HCT116 (cell line): ENCODE measurements around the gene EGFL7. TPM values are rescaled to one million over a fixed set of nuclear protein-coding genes. Genes with fewer than 3 reads are reported as not detected.

Experiments used
- ATAC-seq: fragments of 200-7000 bp; cut with Tn5 transposase; 2 replicates; pipeline ENCODE4 v1.9.1; 2020; ENCODE audit warnings: mild to moderate bottlenecking, moderate library complexity
- BruUV-seq: library from RNA; stranded (reverse); fragments of 400-500 nt; replicated peaks from 2 replicates; lab custom pipeline; 2021; lab: Mats Ljungman, UMichigan
- CTCF ChIA-PET: fragments of 300-600 bp; sonication (Branson Sonifier 250); formaldehyde crosslinking; loops from one replicate; lab custom pipeline; 2021; ENCODE audit warnings: antibody characterized with exemption; lab: Charles Lee
- POLR2A ChIA-PET: fragments of 300-600, 350-600 bp; sonication (Branson Sonifier 250); formaldehyde crosslinking; loops from one replicate; lab custom pipeline; 2021; ENCODE audit warnings: antibody characterized with exemption; lab: Charles Lee
- RAD21 ChIA-PET, 2 experiments: fragments of 300-600 bp; sonication (Branson Sonifier 250); formaldehyde crosslinking; loops; one replicate each; lab custom pipeline; 2023; ENCODE audit warnings: low total read pairs in 2 of 2; ENCODE audit not compliant: uncharacterized antibody in 2 of 2, unreplicated experiment in 2 of 2, low non-redundant PET in 1 of 2; lab: Charles Lee
- DNase-seq: peaks from one replicate; pipeline ENCODE4 v3.0.0-alpha.2; 2010; ENCODE audit warnings: low read depth, low spot score
- H2AFZ ChIP-seq: fragments of 200-600 bp; shearing (Covaris generic), sonication (generic); 2 replicates; pipeline ENCODE4 v1.6.1; 2017; ENCODE audit warnings: low read depth, mixed run types, mixed read lengths, antibody characterized with exemption, low read length; ENCODE audit not compliant: poor library complexity, severe bottlenecking
- H3K27ac ChIP-seq: 2 replicates; pipeline ENCODE4 v1.5.1; 2012; ENCODE audit warnings: low read depth, low read length
- H3K27me3 ChIP-seq: fragments of 200-600 bp; sonication (generic); 2 replicates; pipeline ENCODE4 v1.6.1; 2016; ENCODE audit warnings: mixed run types, low read length, mixed read lengths; ENCODE audit not compliant: insufficient read depth
- H3K36me3 ChIP-seq, 2 experiments: fragments of 200-500 bp in 1 of 2; fragments of 200-600 bp in 1 of 2; sonication (Bioruptor generic) in 1 of 2; sonication (generic) in 1 of 2; 2 replicates each; pipeline versions ENCODE4 v1.5.1 to v1.6.1; 2014 to 2016; ENCODE audit warnings: low read length in 2 of 2, inconsistent platforms in 1 of 2, mixed read lengths in 1 of 2, mixed run types in 1 of 2; ENCODE audit not compliant: insufficient read depth in 2 of 2, control insufficient read depth in 1 of 2
- H3K4me1 ChIP-seq, 2 experiments: fragments of 200-600 bp in 1 of 2; sonication (generic) in 1 of 2; 2 replicates each; pipeline versions ENCODE4 v1.5.1 to v1.6.1; 2012 to 2017; ENCODE audit warnings: low read length in 2 of 2, inconsistent platforms in 1 of 2, mild to moderate bottlenecking in 1 of 2, mixed read lengths in 1 of 2, mixed run types in 1 of 2, moderate library complexity in 1 of 2; ENCODE audit not compliant: insufficient read depth in 2 of 2, control insufficient read depth in 1 of 2
- H3K4me2 ChIP-seq: fragments of 200-600 bp; sonication (generic); 2 replicates; pipeline ENCODE4 v1.6.1; 2017; ENCODE audit warnings: mixed run types, low read length, mixed read lengths
- H3K4me3 ChIP-seq, 2 experiments: fragments of 200-600 bp in 1 of 2; sonication (generic) in 1 of 2; replicated peaks in 1 of 2; 2 replicates each; pipeline ENCODE4 v1.5.1; 2011 to 2016; ENCODE audit warnings: low read length in 2 of 2, control low read depth in 1 of 2, low read depth in 1 of 2, mild to moderate bottlenecking in 1 of 2, mixed read lengths in 1 of 2, mixed run types in 1 of 2
- H3K79me2 ChIP-seq: fragments of 200-600 bp; sonication (generic); 2 replicates; pipeline ENCODE4 v1.6.1; 2017; ENCODE audit warnings: mild to moderate bottlenecking, mixed run types, low read length, moderate library complexity, mixed read lengths; ENCODE audit not compliant: insufficient read depth
- H3K9ac ChIP-seq: fragments of 200-600 bp; sonication (generic); 2 replicates; pipeline ENCODE4 v1.6.1; 2016; ENCODE audit warnings: low read length, mixed read lengths
- H3K9me2 ChIP-seq: fragments of 200-600 bp; sonication (generic), shearing (Covaris generic); 2 replicates; pipeline ENCODE4 v1.6.1; 2017; ENCODE audit warnings: mixed run types, mild to moderate bottlenecking, moderate library complexity; ENCODE audit not compliant: insufficient read depth
- H3K9me3 ChIP-seq, 2 experiments: fragments of 200-500 bp in 1 of 2; fragments of 200-600 bp in 1 of 2; sonication (Bioruptor generic) in 1 of 2; sonication (generic) in 1 of 2; 2 replicates each; pipeline ENCODE4 v1.6.1; 2014 to 2017; ENCODE audit warnings: low read length in 2 of 2, mixed read lengths in 2 of 2, inconsistent platforms in 1 of 2, low read depth in 1 of 2, mild to moderate bottlenecking in 1 of 2, mixed run types in 1 of 2, moderate library complexity in 1 of 2; ENCODE audit not compliant: control insufficient read depth in 1 of 2, insufficient read depth in 1 of 2
- H4K20me1 ChIP-seq: fragments of 200-600 bp; sonication (generic), shearing (Covaris generic); 2 replicates; pipeline ENCODE4 v1.6.1; 2017; ENCODE audit warnings: mixed run types, mild to moderate bottlenecking, moderate library complexity; ENCODE audit not compliant: insufficient read depth
- ATF3 ChIP-seq: IDR thresholded peaks from 2 replicates; pipeline ENCODE4 v1.6.1; 2012
- CBX3 ChIP-seq: IDR thresholded peaks from 2 replicates; pipeline ENCODE4 v1.6.1; 2012; ENCODE audit warnings: low read depth
- CEBPB ChIP-seq: IDR thresholded peaks from 2 replicates; pipeline ENCODE4 v1.6.1; 2012; ENCODE audit warnings: low read depth
- EGR1 ChIP-seq: IDR thresholded peaks from 2 replicates; pipeline ENCODE4 v1.6.1; 2012; ENCODE audit warnings: low read depth
- ELF1 ChIP-seq: IDR thresholded peaks from 2 replicates; pipeline ENCODE4 v1.6.1; 2012; ENCODE audit warnings: low read depth, borderline replicate concordance
- EZH2 ChIP-seq: fragments of 200-600 bp; sonication (generic); IDR thresholded peaks from 2 replicates; pipeline ENCODE4 v1.6.1; 2017; ENCODE audit warnings: antibody characterized with exemption, mixed run types
- EZH2phosphoT487 ChIP-seq: fragments of 200-600 bp; IDR thresholded peaks from 2 replicates; pipeline ENCODE4 v1.6.1; 2018; ENCODE audit warnings: antibody characterized with exemption, borderline replicate concordance
- FOSL1 ChIP-seq: IDR thresholded peaks from 2 replicates; pipeline ENCODE4 v1.6.1; 2012; ENCODE audit warnings: low read depth
- MAX ChIP-seq: IDR thresholded peaks from 2 replicates; pipeline ENCODE4 v1.6.1; 2012
- POLR2A ChIP-seq: IDR thresholded peaks from 2 replicates; pipeline ENCODE4 v1.7.0; 2011; ENCODE audit warnings: borderline replicate concordance; ENCODE audit not compliant: insufficient read depth, insufficient read length; ENCODE audit errors: extremely low read depth
- POLR2AphosphoS5 ChIP-seq: IDR thresholded peaks from 2 replicates; pipeline ENCODE4 v1.6.1; 2011; ENCODE audit warnings: mild to moderate bottlenecking, low read depth, low read length, moderate library complexity
- RAD21 ChIP-seq: IDR thresholded peaks from 2 replicates; pipeline ENCODE4 v1.6.1; 2012; ENCODE audit warnings: low read depth, mild to moderate bottlenecking
- REST ChIP-seq: IDR thresholded peaks from 2 replicates; pipeline ENCODE4 v1.6.1; 2012; ENCODE audit warnings: low read depth
- SIN3A ChIP-seq: IDR thresholded peaks from 2 replicates; pipeline ENCODE4 v1.6.1; 2012; ENCODE audit warnings: low read depth
- SP1 ChIP-seq: IDR thresholded peaks from 2 replicates; pipeline ENCODE4 v1.6.1; 2012; ENCODE audit warnings: low read depth
- SRF ChIP-seq: IDR thresholded peaks from 2 replicates; pipeline ENCODE4 v1.6.1; 2012; ENCODE audit warnings: low read depth
- TCF7L2 ChIP-seq: IDR thresholded peaks from 2 replicates; pipeline ENCODE4 v1.7.0; 2011; ENCODE audit warnings: borderline replicate concordance, inconsistent platforms; ENCODE audit not compliant: insufficient read depth, insufficient read length; ENCODE audit errors: extremely low read depth
- YY1 ChIP-seq: IDR thresholded peaks from 2 replicates; pipeline ENCODE4 v1.6.1; 2011; ENCODE audit warnings: low read length, low read depth, moderate library complexity, mild to moderate bottlenecking; ENCODE audit not compliant: insufficient replicate concordance; ENCODE audit errors: extremely low read depth
- ZBTB33 ChIP-seq: IDR thresholded peaks from 2 replicates; pipeline ENCODE4 v1.6.1; 2011; ENCODE audit warnings: mild to moderate bottlenecking, low read length, moderate library complexity; ENCODE audit not compliant: insufficient replicate concordance; ENCODE audit errors: extremely low read depth
- ZNF274 ChIP-seq: fragments of 200-500 bp; sonication (Bioruptor generic); IDR thresholded peaks from 2 replicates; pipeline ENCODE4 v1.6.1; 2014; ENCODE audit warnings: mild to moderate bottlenecking, low read depth, low read length, inconsistent platforms
- intact Hi-C: fragments of 100-400 bp; cut with micrococcal nuclease; formaldehyde crosslinking; loops from 2 replicates; pipeline ENCODE4 v1.10.0; 2022
- total RNA-seq: library from RNA; stranded (reverse); gene quantifications from one replicate; pipeline ENCODE4 v1.2.1, GENCODE V29; 2021; ENCODE audit not compliant: unreplicated experiment

EGFL7 gene
- total RNA-seq, 1 experiment from 2014 or later, result 82.0 TPM

GRCh38 chr9:136705564-136705963, 42.8 kb downstream of the EGFL7 start:
- TF ChIP-seq ELF1 (no peak), EZH2 (no peak), RAD21 (no peak), FOSL1 (no peak), YY1 (no peak), POLR2A (no peak), POLR2AphosphoS5 (no peak), SP1 (no peak), ZNF274 (no peak), ZBTB33 (no peak), EGR1 (no peak), SRF (no peak), TCF7L2 (no peak), ATF3 (no peak), CBX3 (no peak), REST (no peak), EZH2phosphoT487 (no peak), SIN3A (no peak), MAX (no peak), CEBPB (no peak)
- TF ChIP-seq, all 23 proteins: peak for 0
- H3K9me2 ChIP-seq, result no peaks in the 10 kb centered on the region
- no peak overlapping the region for H3K4me3 ChIP-seq
- no peak overlapping the region for H3K9ac ChIP-seq
- no peaks in the 10 kb centered on the region for H3K9me3 ChIP-seq
- no peaks in the 10 kb centered on the region for H3K27me3 ChIP-seq
- RAD21 ChIA-PET, result no interaction called here
- no peak for DNase-seq
- no peaks in the 10 kb centered on the region for H4K20me1 ChIP-seq
- H3K4me1 ChIP-seq, result peaks cover 0 to 28% of the 10 kb centered on the region in 2 experiments; a peak in 2 of 4 replicates
- no peaks in the 10 kb centered on the region for H3K36me3 ChIP-seq
- BruUV-seq, result no TSS peak
- H3K4me2 ChIP-seq, result no peak overlapping the region
- CTCF ChIA-PET, result interaction anchor here (1.1 kb wide), 1 partner anchor 21 kb away, joined by 3 read pairs; no protein-coding TSS in a partner anchor
- H3K27ac ChIP-seq, result no peak overlapping the region
- no peak overlapping the region for H2AFZ ChIP-seq
- POLR2A ChIA-PET, result no interaction called here
- intact Hi-C loops, result no loop called here
- H3K79me2 ChIP-seq, result no peaks in the 10 kb centered on the region
- no peak; the same call in 1 of the 2 replicates for ATAC-seq
